Left ventricle myocardium superior (tissue), 1 donor: Measurements from ENCODE around the gene P2RY14. TPM values are rescaled to one million over a fixed set of nuclear protein-coding genes. Genes with fewer than 3 reads are reported as not detected.

ENCODE experiments used
- ATAC-seq: fragments of 200-7000 bp; cut with Tn5 transposase; one replicate; pipeline ENCODE4 v1.9.1; 2020; ENCODE audit warnings: mild to moderate bottlenecking, moderate library complexity
- DNase-seq: peaks from one replicate; pipeline ENCODE4 v3.0.0-alpha.2; 2020
- intact Hi-C: fragments of 100-400 bp; cut with micrococcal nuclease; formaldehyde crosslinking; loops from one replicate; pipeline ENCODE4 v1.11.0; 2022
- total RNA-seq: library from RNA; stranded (reverse); fragmentation: NEBNext Ultra II Directional; extraction: Animal tissue kit (Norgen Biotek cat#: 25700); gene quantifications from one replicate; pipeline ENCODE4 v1.2.1, GENCODE V29; 2021
- donor health status: DM: no; HTN: yes; CAD: no; lungs with severe emphysema.

The P2RY14 gene
- total RNA-seq, 1 donor from 2014 or later, result 4.4 TPM

DNA sequence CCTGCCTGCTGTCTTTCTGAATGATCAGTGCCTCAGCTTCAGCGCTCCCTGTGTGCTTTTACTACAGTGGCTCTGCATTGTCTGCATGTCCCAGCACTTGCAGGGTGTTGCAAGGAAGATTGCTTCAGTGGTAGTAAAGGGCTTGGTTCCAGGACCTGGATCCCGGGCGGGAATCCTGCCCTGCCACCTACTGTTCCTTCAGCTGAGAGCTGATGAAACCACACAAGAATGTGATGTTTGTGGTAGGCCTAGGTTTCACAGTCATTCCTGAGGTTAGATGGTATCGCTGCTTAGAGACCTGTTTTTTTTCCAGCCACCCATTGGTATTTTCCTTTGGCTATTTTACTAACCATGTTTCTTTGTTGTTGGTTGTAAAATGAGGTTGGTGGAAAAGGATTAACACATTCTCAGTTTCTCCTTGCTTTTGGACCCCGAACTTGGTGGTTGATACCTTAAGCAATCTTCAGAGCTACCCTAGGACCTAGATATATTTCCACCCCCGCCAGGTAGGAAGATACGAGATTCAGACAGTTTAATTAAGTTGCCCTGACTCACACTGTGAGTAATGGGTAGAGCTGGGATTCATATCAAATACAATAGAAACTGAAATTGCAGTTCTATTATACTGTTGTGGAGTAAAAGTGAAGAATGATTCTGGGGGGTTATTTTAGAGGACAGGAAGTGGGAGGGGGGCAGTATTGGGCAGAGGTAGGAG is 26.9 kb upstream of the P2RY14 start:
- intact Hi-C loops, result no loop called here
- DNase-seq (peak; percentile 35), ATAC-seq (peak; percentile 79)

DNA sequence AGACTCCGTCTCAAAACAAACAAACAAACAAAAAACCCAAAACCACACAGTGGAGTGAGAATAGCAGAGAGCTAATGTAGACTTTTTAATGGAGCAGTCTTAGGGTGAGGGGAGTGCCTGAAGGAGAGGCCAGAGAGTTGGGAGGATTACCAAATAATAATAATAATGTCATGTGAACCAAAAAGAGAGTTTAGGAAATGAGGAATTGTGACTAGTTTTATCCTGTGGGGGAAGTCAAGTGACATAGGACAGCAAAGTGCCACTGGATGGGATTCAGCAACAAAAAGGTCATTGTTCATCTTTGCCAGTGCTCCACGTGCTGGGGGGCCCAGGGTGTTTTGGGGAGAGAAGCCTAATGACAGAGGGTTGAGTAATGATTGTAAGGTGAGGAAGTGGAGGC is 25.4 kb upstream of the P2RY14 start:
- intact Hi-C loops, result no loop called here
- no peak for ATAC-seq
- DNase-seq, result no peak

DNA sequence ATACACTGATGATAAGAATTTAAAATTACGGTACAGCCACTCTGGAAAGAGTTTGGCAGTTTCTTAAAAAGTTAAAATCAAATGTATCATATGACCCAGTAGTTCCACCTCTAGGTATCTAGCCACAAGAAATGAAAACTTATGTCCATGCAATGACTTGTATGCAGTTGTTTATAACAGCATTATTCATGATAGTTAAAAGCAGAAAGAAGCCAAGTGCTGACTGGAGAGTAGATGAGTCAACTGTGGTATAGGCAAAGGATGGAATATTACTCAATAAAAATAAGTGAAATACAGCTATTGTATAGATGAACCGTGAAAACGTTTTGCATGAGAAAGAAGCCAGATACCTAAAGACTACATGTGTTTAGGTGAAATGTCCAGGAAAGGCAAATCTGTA is 23.4 kb upstream of the P2RY14 start:
- DNase-seq, result no peak
- intact Hi-C loops, result no loop called here
- ATAC-seq, result no peak

DNA sequence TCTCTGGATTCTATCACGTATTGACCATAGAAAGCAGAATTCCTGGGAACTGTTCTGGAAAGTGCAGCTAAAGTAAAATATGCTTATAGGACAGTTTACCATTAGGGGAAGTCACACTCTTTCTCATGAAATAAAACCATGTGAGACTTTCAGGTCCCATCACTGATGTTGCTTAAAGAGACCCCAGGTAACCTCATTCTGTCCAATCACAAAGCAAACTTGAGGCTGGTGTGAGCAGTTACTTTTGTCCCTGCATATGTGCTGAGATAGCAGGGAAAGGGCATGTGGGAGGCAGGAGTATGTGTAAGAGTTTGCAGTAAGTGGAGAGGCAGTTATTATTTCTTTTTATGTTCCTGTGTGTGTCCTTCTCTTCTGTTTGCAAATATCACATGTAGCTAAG is 22.2 kb upstream of the P2RY14 start:
- intact Hi-C loops, result no loop called here
- no peak for ATAC-seq
- DNase-seq, result no peak

DNA sequence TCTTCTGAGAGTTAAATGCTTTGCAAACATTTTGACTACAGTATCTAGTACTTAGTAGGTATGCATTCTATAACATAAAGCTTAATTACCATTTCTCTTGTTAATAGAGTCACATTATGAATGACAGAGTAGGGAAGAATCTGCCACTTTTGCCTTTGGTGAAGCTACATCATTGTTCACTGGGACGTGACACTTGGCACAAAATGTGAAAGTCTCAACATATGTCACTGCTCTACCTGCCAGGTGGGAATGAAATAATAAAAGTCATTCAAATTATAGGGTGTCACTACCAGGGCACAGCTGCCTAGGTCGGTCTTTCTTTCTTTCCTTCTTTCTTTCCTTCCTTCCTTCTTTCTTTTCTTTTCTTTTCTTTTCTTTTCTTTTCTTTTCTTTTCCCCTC is 20.7 kb upstream of the P2RY14 start:
- intact Hi-C loops, result no loop called here
- ATAC-seq (no peak), DNase-seq (no peak)

DNA sequence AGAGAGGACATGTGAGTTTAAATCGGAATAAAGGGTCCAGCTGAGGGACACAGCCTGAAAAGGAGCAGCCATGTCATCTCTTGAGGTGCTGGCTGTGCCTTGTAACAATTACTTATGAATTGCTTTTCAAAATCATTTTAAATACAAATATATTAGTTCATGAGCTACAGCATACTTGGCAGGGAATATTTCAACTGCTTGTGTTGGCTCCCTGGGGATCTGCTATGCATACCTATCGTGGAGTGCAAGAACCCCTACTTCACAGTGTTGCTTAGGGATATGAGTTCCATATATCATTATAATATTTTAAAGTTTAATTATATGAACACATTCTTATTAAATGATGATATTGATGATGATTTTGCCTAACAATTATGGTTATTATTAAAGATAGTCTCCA is 19.1 kb upstream of the P2RY14 start:
- intact Hi-C loops, result no loop called here
- ATAC-seq (no peak), DNase-seq (no peak)

DNA sequence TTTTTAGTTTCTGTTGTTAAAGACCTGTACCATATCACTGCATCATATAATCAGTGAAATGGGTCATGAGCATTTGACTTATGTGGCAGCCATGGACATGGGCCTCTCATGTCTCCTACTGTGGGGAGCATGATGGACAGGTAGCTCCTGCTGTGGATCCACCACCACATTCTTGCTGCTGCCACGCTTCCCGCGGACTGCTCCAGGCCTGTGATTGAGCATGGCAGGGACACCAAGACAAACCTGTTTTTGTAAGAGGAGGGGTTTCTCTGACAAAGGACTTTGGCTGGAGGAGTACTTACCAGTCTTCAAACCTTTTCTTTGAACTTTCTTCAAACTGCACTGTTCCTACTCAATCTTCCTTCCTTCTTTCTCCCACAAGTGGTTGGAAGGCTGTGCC is 17.9 kb upstream of the P2RY14 start:
- no peak for DNase-seq
- intact Hi-C loops, result no loop called here
- no peak for ATAC-seq

DNA sequence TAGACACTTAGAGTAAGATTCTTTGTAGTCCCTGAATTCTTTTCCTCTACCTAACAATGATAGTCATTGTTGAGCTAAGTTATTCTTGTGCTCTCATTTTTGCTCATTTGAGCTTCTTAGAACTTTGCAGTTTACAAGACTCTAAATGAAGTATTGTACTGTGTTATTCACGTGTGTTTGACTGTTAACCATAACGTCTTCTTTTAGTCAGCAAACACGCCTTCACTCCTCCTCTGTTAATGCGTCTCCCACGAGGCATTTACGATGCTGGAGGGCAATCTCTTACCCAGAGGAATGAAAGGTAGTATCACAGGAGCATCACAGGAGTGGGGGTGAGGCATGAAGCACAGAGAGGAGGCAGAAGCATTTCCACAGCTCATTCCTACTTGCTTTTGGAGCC is 14.8 kb upstream of the P2RY14 start:
- ATAC-seq (no peak), DNase-seq (no peak)
- intact Hi-C loops, result no loop called here

DNA sequence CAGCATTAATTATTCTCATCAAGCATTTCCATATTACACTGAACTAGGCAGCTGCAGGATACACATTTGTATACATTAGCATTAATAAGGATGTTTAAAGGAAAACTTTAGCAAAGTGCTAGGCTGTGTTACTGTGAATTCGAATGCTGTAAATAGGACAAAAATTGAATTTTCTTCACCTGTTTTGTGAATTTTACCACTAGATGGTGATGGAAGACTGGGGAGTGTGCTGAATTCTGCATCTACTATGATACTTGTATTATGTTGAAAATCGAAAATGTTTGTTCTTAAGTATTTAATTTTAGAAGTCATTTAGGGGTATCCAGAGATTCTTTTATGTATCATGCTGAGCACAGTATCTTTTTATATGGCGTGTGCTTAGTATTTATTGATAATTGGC is 12.3 kb upstream of the P2RY14 start:
- ATAC-seq (no peak), DNase-seq (no peak)
- intact Hi-C loops, result no loop called here

DNA sequence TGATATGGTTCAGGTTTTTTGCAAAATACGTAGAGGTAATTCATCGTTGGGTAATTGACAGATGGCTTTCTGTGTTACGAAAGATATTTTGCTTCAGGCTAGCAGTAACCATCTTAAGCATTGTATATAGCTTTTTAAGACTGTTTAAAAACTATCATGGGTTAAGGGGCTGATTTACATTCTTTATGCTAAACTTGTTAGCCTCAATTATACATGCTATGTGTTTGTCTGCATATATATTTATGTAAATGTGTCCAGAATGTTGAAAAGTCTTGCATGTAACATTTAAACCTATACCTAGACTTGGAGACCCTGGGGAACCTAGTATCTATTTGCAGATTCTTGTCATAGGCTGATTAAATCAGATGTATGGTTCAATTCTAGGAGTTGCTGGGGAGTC is 11.1 kb upstream of the P2RY14 start:
- ATAC-seq (no peak), DNase-seq (no peak)
- intact Hi-C loops, result no loop called here

DNA sequence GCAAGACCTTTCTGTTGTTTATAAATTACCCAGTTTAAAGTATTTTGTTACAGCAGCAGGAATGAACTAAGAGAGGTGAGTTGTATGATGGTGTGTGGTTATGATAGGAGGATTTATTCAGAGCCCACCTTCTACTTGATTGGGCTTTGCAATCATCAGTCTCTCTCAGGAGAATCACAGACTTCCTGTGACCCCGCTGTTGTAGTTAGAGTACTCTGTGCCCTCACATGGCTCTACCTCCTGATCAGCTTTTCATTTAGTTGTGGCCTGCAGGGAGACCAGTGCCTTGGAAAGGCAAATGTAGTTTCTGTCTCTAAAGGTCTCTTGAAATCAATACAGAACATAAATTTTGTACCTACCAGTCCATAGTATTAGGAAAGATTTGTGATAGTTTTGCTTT is 7.6 kb upstream of the P2RY14 start:
- DNase-seq, result no peak
- intact Hi-C loops, result no loop called here
- no peak for ATAC-seq

DNA sequence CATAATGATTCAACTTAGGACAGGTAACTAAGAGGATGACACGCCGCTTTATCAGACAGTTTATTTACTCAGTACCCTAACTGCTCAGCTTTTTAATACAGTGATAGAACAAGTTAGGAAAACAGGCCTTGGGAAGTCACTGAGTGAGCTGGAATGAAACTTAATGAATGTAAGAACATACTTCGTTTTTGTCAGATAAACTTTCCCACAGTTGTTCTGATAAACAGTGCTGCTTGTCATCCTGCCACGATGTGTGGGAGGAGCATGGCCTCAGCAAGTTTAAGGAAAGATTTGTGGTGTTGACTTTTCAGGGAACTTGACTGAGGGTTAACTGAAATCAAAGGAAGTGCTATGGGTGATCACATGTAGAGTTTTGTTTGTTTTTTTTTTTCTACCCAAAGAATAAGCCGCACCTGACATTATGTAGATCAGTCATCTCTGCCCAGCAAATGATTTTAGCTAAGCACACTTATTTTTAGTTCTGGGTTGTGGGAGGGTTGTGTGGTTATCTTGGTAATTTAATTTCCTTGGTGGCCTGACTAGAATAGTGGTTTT is 5.6 kb upstream of the P2RY14 start:
- intact Hi-C loops, result loop anchor here (2.0 kb wide), 1 partner anchor 115 kb away; no protein-coding TSS in a partner anchor
- DNase-seq (peak; percentile 36), ATAC-seq (peak; percentile 44)

DNA sequence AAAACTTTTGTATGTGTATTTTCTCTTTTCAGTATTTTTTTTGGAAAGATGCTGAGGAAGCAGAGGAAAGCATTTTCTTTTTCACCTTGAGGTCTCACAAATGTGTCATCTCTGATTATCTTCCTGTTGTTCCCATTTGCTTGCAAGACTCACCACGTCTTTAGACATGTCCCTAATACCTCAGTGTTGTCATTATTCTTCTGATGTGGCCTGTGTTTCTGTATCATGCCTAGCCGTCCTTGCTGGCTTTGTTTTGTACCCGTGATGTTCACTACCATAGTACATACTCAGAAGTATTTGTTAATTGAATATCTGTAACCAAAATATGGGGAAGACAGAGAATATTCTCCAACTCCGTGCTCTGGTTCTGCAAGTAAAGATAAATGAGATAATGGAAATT is 5.0 kb upstream of the P2RY14 start:
- ATAC-seq (no peak), DNase-seq (no peak)
- intact Hi-C loops, result loop anchor here (2.0 kb wide), 1 partner anchor 115 kb away; no protein-coding TSS in a partner anchor

DNA sequence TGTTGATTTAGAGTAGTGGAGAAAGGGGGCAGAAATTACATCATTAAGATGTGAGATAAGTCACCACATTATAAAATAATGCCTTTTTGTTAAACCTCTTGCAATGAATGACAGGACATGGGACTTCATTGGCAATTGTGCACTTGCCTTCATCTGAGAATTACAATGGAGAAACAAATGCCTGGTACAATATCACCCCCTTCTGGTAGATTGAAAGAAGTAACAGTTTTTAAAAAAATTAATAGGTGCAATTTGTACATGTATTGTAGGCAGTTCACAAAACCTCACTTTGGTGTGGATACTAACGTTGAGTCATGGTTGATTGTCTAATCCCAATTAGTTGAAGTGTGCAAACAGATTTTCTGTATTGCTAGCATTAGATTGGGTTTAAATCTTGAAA is 4.6 kb upstream of the P2RY14 start:
- intact Hi-C loops, result loop anchor here (2.0 kb wide), 1 partner anchor 114 kb away; no protein-coding TSS in a partner anchor
- DNase-seq (no peak), ATAC-seq (peak; percentile 64)

DNA sequence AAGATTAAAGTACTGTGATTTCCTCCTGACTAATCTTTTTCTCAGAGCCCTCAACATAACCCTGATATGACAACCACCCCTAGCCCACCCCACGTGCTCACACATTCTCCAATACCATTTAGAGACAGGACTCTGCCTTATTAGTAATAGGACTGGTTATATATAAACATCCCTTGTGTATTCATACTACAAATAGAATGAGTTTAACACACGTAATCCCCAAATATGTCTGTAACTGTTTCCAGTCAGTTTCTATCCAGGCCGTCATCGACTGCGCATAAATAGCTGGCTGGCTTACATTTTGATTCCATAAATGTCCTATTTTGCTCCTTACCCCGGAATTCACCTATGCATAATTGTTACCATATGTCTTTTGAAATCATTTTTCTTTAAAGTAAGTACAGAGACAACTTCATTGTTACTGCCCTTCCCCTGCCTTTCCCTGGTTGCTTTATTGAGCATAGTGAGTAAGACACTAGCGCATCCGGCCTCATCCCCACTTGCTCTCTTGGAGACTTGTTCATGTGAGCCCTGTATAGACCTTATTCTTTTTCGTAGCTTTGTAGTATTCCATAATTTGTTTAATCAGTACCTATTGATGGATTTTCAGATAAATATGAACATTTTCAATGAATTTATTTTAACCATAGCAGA is 3.5 kb upstream of the P2RY14 start:
- no peak for DNase-seq
- intact Hi-C loops, result loop anchor here (2.0 kb wide), 2 partner anchors 53 to 113 kb away; no protein-coding TSS in a partner anchor
- ATAC-seq, result peak; percentile 61

DNA sequence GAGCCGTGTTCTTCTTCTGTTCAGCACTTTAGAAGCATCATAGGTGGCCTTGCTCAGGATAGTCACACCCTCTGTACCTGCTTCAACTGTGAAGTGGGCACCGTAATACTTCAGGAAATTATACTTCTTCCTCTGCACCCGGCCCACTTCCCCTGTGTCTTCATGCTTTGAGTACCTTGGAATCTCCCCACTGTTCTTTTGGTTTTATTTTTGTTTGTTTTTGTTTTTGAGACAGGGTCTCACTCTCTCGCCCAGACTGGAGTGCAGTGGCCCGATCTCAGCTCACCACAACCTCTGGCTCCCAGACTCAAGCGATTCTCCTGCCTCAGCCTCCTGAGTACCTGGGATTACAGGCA is 1.7 kb downstream of the P2RY14 start:
- intact Hi-C loops, result no loop called here
- ATAC-seq, result no peak
- no peak for DNase-seq

DNA sequence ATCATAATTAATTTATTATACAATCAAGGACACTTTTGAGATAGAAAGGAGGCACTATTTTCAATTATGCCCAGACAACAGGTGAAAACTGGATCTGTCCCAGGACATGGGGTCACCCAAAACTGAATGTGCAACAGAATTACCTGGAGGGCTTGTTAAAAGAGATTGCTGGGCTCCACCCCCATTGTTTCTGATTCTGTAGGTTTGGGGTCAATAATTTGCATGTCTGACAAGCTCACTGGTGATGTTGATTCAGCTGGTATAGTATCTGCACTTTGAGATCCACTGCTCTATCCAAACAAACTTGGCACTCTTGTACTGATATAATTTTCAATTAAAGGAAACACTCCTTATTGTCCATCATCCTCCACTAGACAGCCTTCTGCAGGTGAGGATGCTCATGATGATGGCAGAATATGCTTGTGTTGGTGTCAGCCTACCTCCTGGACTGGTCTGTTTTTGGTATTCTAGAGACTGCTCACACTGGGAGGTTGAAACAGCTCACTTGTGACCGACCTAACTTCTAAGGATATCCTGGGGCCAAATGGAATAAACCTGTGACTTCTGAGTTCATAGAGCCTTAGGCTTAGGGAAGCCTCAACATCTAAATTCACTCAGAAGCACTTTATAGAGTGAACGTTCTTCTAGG is 2.2 kb downstream of the P2RY14 start:
- intact Hi-C loops, result no loop called here
- DNase-seq (no peak), ATAC-seq (no peak)

DNA sequence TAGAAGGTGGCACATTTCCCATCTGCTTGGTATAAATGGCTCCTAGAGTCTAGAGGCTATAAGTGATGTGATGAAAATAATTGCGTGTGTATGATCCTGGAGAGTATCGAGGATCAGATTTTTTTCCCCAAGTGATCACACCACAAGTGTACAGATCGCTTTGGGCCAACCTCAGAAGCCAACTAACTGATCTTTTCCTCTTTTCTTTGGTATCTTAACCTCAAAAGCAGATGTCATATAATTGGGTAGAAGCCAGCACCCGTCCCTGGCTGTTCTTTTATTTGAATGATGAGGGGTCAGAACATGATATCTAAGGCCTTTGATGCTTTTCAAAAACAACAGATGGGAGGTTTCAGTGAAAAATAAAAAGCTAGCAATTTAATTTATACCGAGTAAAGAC is 3.3 kb downstream of the P2RY14 start:
- DNase-seq (no peak), ATAC-seq (peak; percentile 31)
- intact Hi-C loops, result no loop called here

DNA sequence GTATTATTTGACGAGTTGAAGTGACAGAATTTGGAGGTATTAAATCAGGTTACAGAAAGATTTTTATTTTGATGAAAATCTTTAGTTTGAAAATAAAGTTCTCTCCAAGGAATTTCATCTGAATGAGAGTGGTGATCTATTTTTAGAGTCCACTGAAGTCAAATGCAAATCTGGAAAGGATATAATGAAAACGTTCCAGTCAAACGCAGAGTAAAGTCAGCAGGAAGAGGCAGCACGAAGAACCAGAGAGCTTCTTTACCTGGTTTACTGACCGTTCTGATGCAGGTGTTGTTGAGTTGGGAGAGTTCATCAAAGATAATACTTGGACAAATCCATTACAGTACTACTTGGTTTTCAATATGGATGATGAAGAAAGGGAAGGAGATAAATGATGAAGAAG is 8.7 kb downstream of the P2RY14 start:
- no peak for ATAC-seq
- intact Hi-C loops, result no loop called here

More for the DNA sequence above, 8.7 kb downstream of the P2RY14 start:
- DNase-seq, result no peak
